Myometrial cell (primary cell): Measurements from ENCODE around the gene IRF2BPL. TPM values are rescaled to one million over a fixed set of nuclear protein-coding genes. Genes with fewer than 3 reads are reported as not detected.

Experiments used
- total RNA-seq: library from RNA; depleted of rRNA; stranded (reverse); fragments of >200 nt; gene quantifications from 2 replicates; pipeline ENCODE4 v1.2.3, GENCODE V29; 2015

The IRF2BPL gene
- 34.6 and 38.3 TPM in 2 replicates for total RNA-seq

GRCh38 chr14:77028384-77029231 lies at the start of gene IRF2BPL:
Gene IRF2BPL (minus strand): TSS chr14:77028708. CDS start chr14:77027792, 916 bp downstream.

Other genes with a start within 250 kb of the IRF2BPL start
- 8.9 and 11.5 TPM in 2 replicates for gene ANGEL1, start 215.8 kb downstream of the IRF2BPL start, total RNA-seq
- not detected in 2 replicates for gene LRRC74A, start 202.3 kb downstream of the IRF2BPL start, total RNA-seq
- gene CIPC, start 69.5 kb upstream of the IRF2BPL start, total RNA-seq: 8.6 and 13.6 TPM in 2 replicates
- not detected in 2 replicates for gene ZDHHC22, start 113.1 kb upstream of the IRF2BPL start, total RNA-seq
- gene TMEM63C, start 153.1 kb upstream of the IRF2BPL start, total RNA-seq: not detected in 2 replicates
- not detected in 2 replicates for gene NGB, start 242.5 kb upstream of the IRF2BPL start, total RNA-seq